IPS DF 6.9 (cell line): Measurements from ENCODE around the gene CCZ1.
"Not testable (repeated sequence)": the region's sequence is repeated elsewhere in the genome, so short reads cannot be mapped to it uniquely, and the experiment has no call there.

ENCODE experiments used
- DNase-seq: peaks from one replicate; pipeline ENCODE4 v3.0.0-alpha.2; 2013; ENCODE audit warnings: low read depth, low spot score
- H3K27ac ChIP-seq: one replicate; pipeline ENCODE4 v1.5.1; 2013; ENCODE audit warnings: low read length, control low read depth
- H3K27me3 ChIP-seq: 2 replicates; pipeline ENCODE4 v1.6.1; 2013; ENCODE audit warnings: mild to moderate bottlenecking, low read length; ENCODE audit not compliant: control insufficient read depth, insufficient read depth
- H3K36me3 ChIP-seq: 2 replicates; pipeline ENCODE4 v1.6.1; 2013; ENCODE audit warnings: low read length; ENCODE audit not compliant: control insufficient read depth, insufficient read depth
- H3K4me1 ChIP-seq: 2 replicates; pipeline ENCODE4 v1.6.1; 2013; ENCODE audit warnings: low read length; ENCODE audit not compliant: control insufficient read depth, insufficient read depth
- H3K4me3 ChIP-seq: 2 replicates; pipeline ENCODE4 v1.5.1; 2013; ENCODE audit warnings: mild to moderate bottlenecking, low read length
- H3K9me3 ChIP-seq: 2 replicates; pipeline ENCODE4 v1.6.1; 2013; ENCODE audit warnings: low read length, inconsistent platforms; ENCODE audit not compliant: control insufficient read depth, insufficient read depth
- WGBS: extraction: QIAGEN DNeasy Blood & Tissue Kit; methylation state at CpG from one replicate; pipeline ENCODE4 v1.1.7; 2013; ENCODE audit warnings: mixed read lengths, missing lambda C conversion rate; ENCODE audit not compliant: insufficient read length, insufficient coverage; 5-methylcytosine and 5-hydroxymethylcytosine counted together

CCZ1 gene

GRCh38 chr7:5869691-5870090 is 28.8 kb upstream of the CCZ1 start:
- no peaks in the 10 kb centered on the region for H3K27me3 ChIP-seq
- H3K4me1 ChIP-seq = no peaks in the 10 kb centered on the region; the same call in 1 of the 2 replicates
- no peak overlapping the region for H3K27ac ChIP-seq
- WGBS = no CpG with 5 or more reads among the region's 13 CpGs
- H3K4me3 ChIP-seq = no peak overlapping the region
- H3K36me3 ChIP-seq = no peaks in the 10 kb centered on the region
- DNase-seq = no peak
- H3K9me3 ChIP-seq = no peaks in the 10 kb centered on the region

GRCh38 chr7:5870311-5870710 is 28.2 kb upstream of the CCZ1 start:
- H3K4me1 ChIP-seq = no peaks in the 10 kb centered on the region
- WGBS = no CpG with 5 or more reads among the region's 2 CpGs

DNA sequence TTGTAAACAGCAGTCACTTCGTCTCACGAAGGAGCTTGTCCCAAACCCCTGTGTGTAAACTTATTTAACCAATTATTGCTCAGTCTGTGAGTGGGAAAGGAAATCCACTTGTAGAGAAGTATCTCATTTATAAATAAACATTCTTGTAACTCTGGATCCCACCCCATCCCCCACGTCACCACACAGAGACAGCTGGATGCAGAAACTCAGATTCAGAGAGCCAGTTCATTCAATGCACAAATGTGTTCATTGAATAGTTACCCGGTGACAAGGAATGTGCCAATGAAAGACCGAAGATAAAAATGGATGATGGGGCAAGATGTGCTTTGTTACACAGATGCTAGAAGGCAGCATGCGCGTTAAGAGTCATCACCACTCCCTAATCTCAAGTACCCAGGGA is 26.2 kb upstream of the CCZ1 start:
- Histone ChIP-seq H3K27me3 (no peaks in the 10 kb centered on the region), H3K9me3 (no peaks in the 10 kb centered on the region), H3K27ac (no peak overlapping the region), H3K36me3 (no peaks in the 10 kb centered on the region), H3K4me1 (no peaks in the 10 kb centered on the region), H3K4me3 (no peak overlapping the region)
- no peak for DNase-seq
- no CpG with 5 or more reads among the region's 7 CpGs for WGBS

More at GRCh38 chr7:5870311-5870710, 28.2 kb upstream of the CCZ1 start:
- no peaks in the 10 kb centered on the region for H3K36me3 ChIP-seq
- H3K27me3 ChIP-seq = no peaks in the 10 kb centered on the region
- H3K27ac ChIP-seq = no peak overlapping the region
- H3K9me3 ChIP-seq = no peaks in the 10 kb centered on the region
- H3K4me3 ChIP-seq = no peak overlapping the region
- no peak for DNase-seq

- WGBS = no CpG with 5 or more reads among the region's 3 CpGs
- H3K4me3 ChIP-seq, DNase-seq: not testable (repeated sequence)
Observed at GRCh38 chr7:5879591-5879990, 18.9 kb upstream of the CCZ1 start.

GRCh38 chr7:5880106-5880505 is 18.4 kb upstream of the CCZ1 start:
- H3K36me3 ChIP-seq, H3K27me3 ChIP-seq, H3K27ac ChIP-seq, DNase-seq, H3K4me3 ChIP-seq, H3K4me1 ChIP-seq, H3K9me3 ChIP-seq: not testable (repeated sequence)
- no CpG with 5 or more reads among the region's 6 CpGs for WGBS

More at GRCh38 chr7:5879591-5879990, 18.9 kb upstream of the CCZ1 start:
- H3K27me3 ChIP-seq, H3K36me3 ChIP-seq, H3K27ac ChIP-seq, H3K9me3 ChIP-seq, H3K4me1 ChIP-seq: not testable (repeated sequence)

DNA sequence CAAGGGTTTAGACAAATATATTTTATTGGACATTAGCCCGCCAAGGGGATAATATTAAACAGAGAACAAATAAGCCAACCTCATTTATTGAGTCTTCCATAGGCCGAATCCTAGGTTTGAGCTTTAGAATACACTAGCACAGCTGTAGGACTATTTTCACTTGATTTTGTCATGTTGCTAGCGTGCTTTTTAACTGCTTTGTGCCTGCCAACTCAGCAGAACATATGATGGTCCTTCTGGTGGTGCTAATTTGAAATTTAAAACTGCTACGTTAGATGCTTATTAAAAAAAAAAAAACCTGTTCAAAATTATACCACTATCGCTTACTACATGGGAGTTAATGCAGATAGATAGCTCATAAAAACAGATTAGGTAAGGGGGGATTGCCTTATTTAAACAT is 14.1 kb upstream of the CCZ1 start:
- DNase-seq, H3K4me3 ChIP-seq, H3K27ac ChIP-seq, H3K36me3 ChIP-seq, H3K4me1 ChIP-seq, H3K9me3 ChIP-seq, H3K27me3 ChIP-seq: not testable (repeated sequence)
- WGBS = no CpG with 5 or more reads among the region's 5 CpGs

- H3K9me3 ChIP-seq, H3K27ac ChIP-seq, H3K36me3 ChIP-seq, H3K27me3 ChIP-seq, H3K4me3 ChIP-seq, DNase-seq, H3K4me1 ChIP-seq: not testable (repeated sequence)
- WGBS = no CpG with 5 or more reads among the region's 5 CpGs
Observed at GRCh38 chr7:5888021-5888420, 10.5 kb upstream of the CCZ1 start.

GRCh38 chr7:5890244-5890643 is 8.3 kb upstream of the CCZ1 start:
- WGBS = no CpG with 5 or more reads among the region's 2 CpGs
- not testable (repeated sequence) for H3K4me3 ChIP-seq, H3K27ac ChIP-seq, H3K27me3 ChIP-seq, H3K9me3 ChIP-seq, DNase-seq, H3K4me1 ChIP-seq, H3K36me3 ChIP-seq

GRCh38 chr7:5892498-5892897 is 6.0 kb upstream of the CCZ1 start:
- WGBS = no CpG with 5 or more reads among the region's 9 CpGs

DNA sequence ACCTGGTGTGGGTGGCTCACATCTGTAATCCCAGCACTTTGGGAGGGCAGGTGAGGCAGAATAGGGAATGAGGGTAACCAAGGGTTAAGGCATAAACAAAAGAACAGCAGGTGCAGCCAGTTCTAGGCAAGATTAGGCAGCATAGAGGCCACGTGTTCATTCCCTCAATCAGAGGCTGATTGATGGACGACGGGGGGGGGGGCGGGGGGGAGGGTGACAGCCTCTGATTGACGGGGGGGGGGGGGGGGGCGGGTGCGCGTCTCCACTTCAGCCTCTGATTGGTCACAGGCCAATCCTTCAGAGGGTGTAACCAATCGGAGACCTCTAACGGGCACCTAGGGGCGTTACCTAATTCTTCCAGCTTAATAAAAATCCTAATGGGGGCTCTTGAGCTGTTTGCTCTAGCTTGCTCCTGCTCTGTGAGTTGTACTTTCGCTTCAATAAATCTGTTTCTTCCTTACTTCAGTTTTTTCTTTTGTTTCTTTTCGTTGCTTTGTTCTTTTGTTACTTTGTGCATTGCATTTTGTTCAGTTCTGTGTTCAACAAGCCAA is 1.1 kb upstream of the CCZ1 start:
- H3K4me3 ChIP-seq, H3K4me1 ChIP-seq, H3K27me3 ChIP-seq, H3K27ac ChIP-seq, DNase-seq, H3K9me3 ChIP-seq, H3K36me3 ChIP-seq: not testable (repeated sequence)
- no CpG with 5 or more reads among the region's 13 CpGs for WGBS

More at GRCh38 chr7:5892498-5892897, 6.0 kb upstream of the CCZ1 start:
- H3K36me3 ChIP-seq = no peaks in the 10 kb centered on the region
- H3K9me3 ChIP-seq = no peaks in the 10 kb centered on the region
- H3K4me1 ChIP-seq = no peaks in the 10 kb centered on the region
- no peak for DNase-seq
- no peak overlapping the region for H3K27ac ChIP-seq
- H3K27me3 ChIP-seq = no peaks in the 10 kb centered on the region
- no peak overlapping the region for H3K4me3 ChIP-seq

- not testable (repeated sequence) for H3K9me3 ChIP-seq, H3K27ac ChIP-seq, H3K4me1 ChIP-seq, DNase-seq, H3K27me3 ChIP-seq, H3K36me3 ChIP-seq, H3K4me3 ChIP-seq
- WGBS = no CpG with 5 or more reads among the region's 6 CpGs
Observed at GRCh38 chr7:5903002-5903401, 4.5 kb downstream of the CCZ1 start.
